Measurements from ENCODE around the gene SCN9A.
"Not testable (repeated sequence)": the region's sequence is repeated elsewhere in the genome, so short reads cannot be mapped to it uniquely, and the experiment has no call there.

SCN9A gene

DNA sequence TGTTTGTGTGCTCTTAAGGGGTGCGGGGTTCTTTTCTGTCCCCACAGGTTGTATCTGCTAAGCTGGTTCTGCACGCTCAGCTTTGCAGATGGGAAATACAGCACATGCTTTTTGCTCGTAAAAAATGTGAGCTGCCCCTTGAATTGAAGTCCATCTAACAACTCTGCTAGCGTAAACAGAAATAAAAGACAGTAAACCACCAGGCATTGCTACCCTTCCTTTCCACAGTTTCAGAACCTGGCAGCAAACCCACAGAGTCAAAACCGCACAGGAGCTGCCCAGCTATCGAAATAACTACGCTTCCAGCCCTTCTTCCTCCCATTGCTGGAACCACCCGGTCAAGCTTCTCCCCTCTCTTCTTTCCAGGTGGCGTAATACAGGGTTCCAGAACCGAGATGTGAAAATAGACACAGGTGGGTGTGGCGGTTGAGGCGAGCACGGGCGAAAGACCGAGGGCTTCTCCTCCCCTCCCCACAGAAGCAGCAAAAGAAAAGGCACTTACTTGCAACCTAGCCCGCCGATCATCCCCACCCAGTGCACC, 479 bp downstream of the SCN9A start:
- DNase-seq (ENCODE audit: low read depth in 2 of 3, low spot score in 2 of 3) = no peak

DNA sequence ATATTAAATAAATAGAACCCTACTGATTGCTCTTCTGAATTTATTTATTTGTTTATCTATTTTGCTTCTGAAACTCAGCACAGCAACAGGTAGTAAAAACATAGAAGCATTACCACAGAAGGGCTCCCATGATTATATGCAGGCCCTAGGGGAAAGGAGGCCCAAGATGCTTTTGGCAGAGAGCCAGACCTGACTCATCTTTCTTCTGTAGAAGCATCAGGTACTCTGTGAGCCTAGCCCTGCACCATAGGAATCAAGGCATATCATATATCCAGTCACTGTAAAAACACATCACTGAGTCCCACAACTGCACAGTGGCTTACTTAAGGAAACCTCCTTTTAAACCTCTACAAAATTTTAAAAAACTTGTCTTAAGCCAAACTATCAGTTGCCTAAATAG, 1.8 kb downstream of the SCN9A start:
- no peak for DNase-seq (ENCODE audit: low read depth in 2 of 3, low spot score in 2 of 3)

DNA sequence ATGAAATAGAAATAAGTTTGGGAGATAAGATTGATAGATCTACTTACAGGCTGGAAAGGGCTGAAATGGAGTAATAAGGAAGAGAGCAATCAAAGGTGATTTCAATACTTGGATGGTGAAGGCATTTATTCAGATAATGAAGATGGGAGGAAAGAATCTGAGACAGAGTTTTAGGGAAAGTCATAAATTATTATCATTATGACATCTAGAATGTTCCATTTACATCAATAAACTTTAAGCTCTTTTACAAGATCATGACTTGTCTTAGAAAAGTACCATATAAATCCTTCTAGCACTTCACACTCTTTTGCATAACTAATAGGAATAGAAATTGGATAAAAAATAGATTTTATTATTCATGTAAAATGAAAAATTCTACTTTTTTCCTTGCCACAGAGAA, 2.2 kb downstream of the SCN9A start:
- no peak for DNase-seq (ENCODE audit: low read depth in 2 of 3, low spot score in 2 of 3)

DNA sequence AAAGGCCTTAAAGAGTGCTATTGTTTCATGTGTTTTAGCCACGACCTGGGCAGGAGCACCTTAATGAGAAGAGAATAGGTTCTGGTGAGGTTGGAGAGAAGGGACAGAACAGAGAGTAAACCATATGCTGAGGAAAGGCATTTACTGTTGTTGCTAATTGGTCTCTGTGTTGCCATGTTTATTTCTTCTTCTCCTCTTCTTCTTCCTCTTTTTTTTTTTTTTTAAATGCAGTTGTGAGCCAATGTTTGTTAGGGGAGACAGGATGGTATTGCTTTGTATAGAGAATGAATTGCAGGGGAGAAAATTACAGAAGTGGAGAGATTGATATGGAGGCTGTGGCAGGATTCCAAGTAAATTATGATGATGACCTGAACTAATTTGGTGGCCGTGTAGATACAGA, 2.6 kb downstream of the SCN9A start:
- no peak for DNase-seq (ENCODE audit: low read depth in 2 of 3, low spot score in 2 of 3)

DNA sequence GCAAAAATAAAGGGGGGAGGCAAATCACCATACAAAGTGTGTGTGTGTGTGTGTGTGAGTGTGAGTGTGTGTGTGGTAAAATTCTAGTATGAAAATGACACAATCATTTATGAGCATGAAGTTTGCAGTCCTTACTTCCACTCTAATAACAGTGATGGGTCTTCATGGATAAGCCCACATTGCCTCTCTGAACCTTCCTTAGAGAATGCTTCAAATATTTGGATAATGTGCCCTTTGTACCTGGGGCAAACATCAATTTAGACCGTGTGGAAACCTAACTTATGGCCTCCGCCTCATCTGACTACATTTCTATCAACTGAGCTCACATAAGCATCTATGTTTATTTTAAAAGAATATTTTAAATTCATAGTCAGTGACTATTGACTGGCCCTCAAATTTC, 3.7 kb downstream of the SCN9A start:
- DNase-seq (ENCODE audit: low read depth in 2 of 3, low spot score in 2 of 3) = no peak

DNA sequence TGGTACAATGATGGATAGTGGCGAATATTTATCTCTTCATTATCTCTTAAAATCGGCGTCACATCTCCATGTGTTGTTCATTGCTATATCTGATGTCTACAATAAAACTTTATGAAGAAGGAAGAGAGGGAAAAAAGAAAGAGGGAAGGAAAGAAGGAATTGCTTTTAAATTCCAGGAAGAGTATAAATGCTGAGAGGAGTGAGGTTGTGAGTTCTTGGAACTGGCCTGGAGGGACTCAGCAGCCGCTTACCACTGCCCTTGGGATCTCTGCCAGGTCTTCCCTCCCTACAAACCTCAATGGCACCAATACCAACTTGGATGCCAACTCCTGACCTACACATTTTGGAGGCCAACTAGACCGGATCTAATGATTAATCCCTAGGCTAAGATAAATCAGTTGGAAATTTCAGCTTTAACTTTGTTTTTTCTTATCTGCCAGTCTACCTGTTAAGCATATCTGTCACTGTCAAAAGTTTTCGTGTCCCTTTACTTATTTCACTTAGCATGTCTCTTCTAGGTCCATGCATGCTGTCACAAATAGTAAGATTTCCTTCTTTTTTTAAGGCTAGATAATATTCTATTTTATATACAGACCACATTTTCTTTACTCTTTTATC, 9.8 kb downstream of the SCN9A start:
- DNase-seq (ENCODE audit: low read depth in 2 of 3, low spot score in 2 of 3) = no peak

DNA sequence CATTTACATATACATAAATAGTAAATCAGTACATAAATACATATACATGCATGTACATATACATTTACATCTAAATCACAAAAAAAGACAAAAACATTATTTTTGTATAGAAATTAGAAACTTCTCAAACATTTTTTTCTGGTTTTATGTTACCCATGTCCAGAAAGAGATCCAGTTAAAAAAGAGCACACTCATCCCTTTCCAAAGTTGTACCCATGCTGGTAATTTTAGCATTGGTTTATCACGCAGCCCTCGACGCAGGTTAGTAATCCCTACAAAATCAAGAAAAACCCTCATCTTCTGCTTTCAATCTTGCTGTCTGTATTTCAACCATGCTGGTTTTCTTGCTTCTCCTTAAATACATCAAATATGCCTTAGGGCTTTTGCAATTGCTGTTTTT, 10.5 kb downstream of the SCN9A start:
- DNase-seq (ENCODE audit: low read depth in 2 of 3, low spot score in 2 of 3) = no peak

DNA sequence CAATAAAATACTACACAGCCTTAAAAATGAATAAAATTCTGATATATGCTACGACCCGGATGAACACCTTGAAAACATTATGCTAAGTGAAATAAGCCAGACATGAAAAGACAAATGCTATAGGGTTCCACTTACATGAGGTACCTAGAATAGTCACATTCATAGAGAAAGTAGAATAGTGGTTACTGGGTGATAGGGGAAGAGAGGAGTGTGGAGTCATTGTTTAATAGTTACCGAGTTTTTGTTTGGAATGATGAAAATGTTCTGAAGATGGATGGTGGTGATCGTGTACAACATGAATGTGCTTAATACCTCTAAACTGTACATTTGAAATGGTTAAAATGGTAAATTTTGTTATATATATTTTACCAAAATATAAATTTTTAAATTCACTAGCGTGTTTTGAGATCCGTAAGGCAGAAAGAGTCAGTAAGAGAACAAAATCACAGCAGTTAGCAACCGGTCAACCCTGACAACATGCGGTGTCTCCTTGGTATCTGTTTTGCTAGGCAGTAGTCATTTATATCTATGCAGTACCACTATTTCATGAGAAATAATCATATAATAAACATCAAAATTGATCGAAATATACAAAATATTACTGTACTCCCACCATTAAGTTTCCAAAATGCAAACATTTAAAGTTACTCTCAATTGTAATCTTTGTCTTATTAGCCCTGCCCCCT, 11.1 kb downstream of the SCN9A start:
- DNase-seq (ENCODE audit: low read depth in 2 of 3, low spot score in 2 of 3) = no peak

DNA sequence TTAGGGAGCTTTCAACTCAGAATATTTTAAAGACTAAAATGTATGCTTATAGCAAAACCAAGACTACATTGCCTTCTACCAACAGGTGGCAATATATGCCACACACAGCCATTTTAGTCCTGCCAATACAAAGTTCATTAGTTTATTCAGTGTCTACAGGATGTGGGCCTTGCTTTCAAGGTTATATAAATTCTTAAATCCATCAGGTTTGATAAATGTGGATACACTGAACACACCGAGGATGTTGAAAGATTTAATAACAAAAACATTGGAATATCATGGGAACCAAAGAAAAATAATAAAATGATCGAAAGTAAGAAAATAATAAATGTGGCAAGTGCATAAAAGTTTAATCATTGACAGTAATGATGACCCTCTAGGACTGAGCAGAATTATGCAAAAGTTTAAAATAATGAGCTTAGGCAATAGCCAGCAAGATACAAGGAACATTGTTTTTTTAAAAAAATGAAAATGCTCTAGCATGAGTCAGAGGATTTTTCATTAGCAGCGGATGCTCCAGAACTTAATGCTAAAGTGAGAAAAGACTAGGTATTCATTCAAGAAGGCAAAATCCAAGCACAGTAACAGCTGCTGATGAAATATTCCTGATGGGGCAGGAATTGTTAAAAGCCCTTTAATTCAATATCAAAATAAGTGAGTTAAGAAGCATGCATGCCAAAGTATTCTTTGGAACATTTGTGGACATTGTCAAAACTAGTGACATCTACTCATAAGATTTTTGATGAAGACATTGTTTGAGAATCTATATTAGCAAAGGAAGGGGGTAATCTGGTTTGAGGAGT, 14.2 kb downstream of the SCN9A start:
- no peak for DNase-seq (ENCODE audit: low read depth in 2 of 3, low spot score in 2 of 3)

DNA sequence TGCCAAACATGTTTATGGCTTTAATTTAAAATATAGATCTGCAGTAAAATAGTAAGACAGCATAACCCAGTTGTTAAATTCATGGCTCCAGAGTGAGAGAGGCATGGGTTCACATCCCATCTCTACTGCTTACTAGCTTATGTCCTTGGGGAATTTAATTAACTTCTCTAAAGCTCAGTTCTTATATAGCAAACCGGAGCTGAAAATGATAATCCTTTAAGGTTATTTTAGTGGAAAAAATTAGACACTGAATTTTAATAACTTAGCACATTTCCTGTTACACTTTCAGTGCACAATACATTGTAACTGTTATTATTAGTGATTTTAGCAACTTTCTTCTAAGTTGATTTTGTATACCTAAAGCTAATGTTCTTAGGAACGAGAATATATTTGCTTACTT, 14.8 kb downstream of the SCN9A start:
- no peak for DNase-seq (ENCODE audit: low read depth in 2 of 3, low spot score in 2 of 3)

DNA sequence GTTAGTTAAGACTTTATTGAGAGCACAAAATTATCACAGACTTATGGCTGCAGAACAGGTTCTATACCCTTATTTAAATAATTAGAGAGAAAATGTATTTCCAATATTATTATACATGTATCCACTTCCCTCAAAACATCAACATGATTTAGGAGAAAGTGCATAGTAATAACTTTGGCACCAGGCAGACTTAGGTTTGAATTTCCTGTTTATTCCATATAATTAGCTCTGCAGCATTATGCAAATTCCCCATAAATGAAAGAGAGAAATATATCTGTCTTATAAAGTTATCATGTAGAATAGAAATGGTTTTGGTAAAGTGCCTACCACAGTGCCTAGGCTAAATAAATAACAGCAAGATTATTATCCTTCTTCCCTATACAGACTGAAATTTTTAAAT, 15.3 kb downstream of the SCN9A start:
- DNase-seq (ENCODE audit: low read depth in 2 of 3, low spot score in 2 of 3) = no peak

DNA sequence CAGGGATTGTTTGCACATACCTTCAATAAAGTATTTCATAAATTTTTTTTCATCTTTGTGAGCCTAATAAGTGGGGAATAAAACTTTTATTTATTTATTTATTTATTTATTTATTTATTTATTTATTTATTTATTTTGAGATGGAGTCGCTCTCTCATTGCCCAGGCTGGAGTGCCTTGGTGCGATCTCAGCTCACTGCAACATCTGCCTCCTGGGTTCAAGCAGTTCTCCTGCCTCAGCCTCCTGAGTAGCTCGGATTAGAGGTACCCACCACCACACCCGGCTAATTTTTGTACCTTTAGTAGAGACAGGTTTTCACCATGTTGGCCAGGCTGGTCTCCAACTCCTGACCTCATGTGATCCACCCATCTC, 17.8 kb downstream of the SCN9A start:
- DNase-seq (ENCODE audit: low read depth in 2 of 3, low spot score in 2 of 3) = not testable (repeated sequence)

DNA sequence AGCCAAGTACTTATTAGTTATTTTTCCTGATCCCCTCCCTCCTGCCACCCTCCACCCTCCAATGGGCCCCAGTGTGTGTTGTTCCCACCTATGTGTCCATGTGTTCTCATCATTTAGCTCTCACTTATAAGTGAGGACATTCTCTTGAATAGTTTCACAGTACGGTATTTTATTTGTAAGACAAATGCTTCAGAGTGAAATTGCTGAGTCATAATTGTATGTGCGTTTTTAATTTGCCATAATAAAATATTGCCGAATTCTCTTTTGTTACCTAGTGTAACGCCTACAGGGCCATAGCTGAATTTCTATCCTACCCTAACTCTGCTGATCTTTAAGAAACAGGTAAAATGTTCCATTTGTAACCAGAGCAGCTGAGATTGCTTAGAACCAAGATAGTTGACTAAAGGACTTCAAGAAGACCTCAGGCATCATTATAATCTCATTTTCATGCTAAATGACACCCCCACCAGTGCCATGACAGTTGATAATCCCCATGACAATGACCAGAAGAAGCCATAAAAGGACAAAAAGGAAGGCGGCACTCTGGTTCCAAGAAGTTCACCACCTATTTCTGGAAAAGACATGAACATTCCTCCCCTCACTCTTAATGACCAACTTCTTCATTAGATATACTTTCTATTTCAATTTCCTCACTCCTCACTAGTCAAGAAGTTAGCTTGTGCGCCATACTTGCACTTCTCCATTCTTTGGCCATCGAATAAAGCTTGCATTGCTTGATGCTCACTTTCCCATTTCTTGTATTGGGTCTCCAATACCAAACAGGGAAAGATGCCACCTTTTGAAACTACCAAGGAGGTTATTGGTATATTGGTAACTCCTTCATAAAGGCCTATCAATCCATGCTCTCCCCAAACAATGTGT, 18.4 kb downstream of the SCN9A start:
- DNase-seq (ENCODE audit: low read depth in 2 of 3, low spot score in 2 of 3) = no peak

DNA sequence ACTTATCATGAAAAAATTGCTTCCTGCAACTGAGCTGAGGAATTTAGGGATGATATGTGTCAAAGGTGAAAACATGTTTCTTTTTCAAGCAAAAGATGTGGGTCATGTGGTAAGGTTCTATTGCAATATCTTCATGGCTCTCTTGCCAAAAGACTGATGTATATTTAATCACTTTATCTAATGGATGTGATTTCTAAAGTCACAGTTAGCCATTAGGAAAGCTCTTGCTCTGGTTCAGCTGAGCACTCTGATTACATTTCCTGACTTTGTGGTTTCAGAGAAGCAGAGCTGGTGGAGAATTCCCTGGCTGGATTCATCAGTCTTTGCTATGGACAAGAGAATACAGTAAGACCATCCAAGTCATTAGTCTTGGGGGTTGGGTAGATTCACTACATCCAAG, 24.4 kb downstream of the SCN9A start:
- no peak for DNase-seq (ENCODE audit: low read depth in 2 of 3, low spot score in 2 of 3)

DNA sequence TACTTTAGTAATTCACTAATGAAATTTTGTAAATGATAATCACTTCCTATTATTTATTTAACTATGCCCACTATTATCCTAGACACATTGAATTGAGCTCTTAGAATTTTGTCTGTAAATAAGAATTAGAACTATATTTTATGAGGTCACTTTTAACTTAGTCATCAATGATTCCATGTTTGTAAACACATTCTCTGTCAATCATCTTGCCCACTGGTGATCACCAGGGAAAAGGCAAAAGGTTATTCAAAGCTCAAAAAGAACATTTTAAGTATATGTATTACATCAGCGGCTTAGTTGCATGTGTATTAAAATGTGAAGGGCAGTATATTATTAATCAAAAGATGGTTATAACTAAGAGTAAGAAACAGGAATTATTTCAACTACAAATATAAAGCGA, 25.2 kb downstream of the SCN9A start:
- no peak for DNase-seq (ENCODE audit: low read depth in 2 of 3, low spot score in 2 of 3)

DNA sequence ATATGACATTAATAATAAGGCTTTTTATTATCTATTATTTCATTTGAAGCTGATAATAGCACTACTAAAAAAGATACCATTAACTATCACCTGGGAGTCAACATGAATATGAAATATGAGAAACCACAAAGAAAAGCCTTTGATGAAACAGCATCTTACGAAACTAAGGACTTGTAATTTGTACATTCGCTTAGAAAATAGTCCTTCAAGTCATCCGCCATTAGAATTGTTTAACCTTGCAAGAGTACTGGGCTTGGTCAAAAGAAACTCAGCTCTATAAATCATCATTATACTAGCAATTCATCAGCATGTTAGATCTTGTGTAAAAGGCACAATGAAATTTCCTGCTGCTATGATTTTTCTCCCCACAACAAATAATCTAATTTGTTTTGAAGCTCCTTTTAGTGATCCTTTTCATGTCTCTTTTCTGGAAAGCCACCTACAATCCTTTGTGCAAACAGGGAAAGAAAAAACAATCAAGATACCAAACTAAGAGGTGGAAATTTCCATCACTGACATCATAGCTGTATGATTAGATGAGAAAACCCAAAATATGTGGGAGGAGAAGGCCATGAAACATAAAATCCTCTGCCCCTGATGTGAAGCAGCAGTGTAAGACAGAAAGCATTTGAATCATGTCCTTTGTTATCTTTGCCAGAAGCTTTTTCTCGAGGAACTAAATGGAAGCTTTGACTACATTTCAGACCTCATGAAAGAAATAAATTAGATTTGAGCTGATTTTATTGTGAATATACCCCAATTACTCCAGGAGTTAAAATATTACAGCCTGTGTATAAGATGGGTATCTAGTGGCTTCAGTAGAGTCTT, 31.2 kb downstream of the SCN9A start:
- DNase-seq (ENCODE audit: low read depth in 2 of 3, low spot score in 2 of 3) = no peak

DNA sequence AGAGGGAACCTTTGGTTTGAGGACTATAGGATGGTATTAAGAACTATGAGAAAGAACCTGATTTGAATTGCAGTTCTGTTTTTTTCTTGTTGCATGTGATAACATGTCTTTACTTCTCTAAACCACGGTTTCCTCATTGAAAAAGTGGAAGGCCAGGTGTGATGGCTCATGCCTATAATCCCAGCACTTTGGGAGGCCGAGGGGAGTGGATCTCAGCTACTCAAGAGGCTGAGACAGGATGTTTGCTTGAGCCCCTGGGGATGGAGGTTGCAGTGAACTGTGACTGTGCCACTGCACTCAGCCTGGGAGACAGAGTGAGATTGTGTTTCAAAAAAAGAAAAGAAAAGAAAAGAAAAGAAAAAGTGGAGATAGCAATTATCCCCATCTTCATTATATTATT, 32.3 kb downstream of the SCN9A start:
- DNase-seq (ENCODE audit: low read depth in 2 of 3, low spot score in 2 of 3) = no peak

DNA sequence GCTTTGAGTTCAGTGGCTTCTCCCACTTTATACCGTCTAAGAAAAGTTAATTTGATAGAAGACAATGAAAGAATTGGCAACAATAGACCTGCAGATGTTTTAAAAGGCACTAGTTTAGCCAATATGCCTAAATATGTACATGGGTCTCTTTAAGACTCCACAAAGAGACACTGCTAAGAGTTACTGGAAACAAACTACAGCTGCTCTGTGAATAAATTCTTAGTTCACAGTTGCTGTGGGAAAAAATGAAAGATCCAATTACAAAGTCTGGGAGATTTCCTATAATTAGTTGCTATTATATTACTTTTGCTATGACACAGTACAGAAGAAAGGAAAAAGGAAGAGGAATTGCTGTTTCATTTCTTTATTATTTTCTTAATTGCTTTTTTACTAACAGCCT, 34.3 kb downstream of the SCN9A start:
- DNase-seq (ENCODE audit: low read depth in 2 of 3, low spot score in 2 of 3) = no peak

DNA sequence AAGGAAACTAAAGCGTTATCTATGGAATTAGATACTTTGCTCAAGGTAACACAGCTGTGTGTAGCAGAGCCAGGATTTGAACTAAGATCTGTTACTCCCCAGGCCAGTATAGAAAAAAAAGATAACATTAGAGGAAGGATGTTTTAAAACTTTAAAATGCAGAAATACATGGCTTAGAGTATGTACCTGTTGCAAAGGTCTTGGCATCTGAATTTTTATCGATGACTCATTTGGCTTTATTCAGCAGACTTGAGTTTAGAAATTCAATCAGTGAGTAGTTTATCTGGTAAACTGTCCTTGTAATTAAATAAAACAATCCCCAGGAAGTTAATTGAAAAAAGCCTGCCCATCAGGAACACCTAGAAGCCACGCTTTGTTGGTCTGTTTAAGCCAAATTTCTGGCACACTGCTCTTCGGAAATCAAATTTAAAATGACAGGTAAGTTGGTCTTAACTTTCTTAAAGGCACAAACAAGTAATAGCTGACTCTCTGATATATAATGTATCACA, 36.9 kb downstream of the SCN9A start:
- no peak for DNase-seq (ENCODE audit: low read depth in 2 of 3, low spot score in 2 of 3)

DNA sequence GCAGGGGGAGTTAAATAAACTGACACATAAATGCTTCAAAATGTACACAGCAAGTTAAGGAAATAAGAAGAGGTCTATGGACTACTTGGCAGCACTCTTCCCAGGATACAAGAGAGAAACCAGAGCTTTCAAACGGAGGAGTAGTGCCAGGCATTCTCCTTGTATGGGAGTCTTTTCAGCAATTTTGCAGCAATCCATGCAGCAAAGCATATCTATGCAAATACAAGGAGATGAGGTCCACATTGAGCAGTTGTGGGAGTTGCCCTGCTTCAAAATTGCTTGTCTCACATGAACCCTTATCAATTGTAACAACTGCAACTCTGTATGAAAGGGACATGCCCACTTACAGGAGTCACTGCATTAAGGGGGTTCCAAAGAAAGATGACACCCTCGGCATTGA, 37.8 kb downstream of the SCN9A start:
- DNase-seq (ENCODE audit: low read depth in 2 of 3, low spot score in 2 of 3) = no peak
